Measurements from ENCODE around the gene GSK3A. TPM values are rescaled to one million over a fixed set of nuclear protein-coding genes. Genes with fewer than 3 reads are reported as not detected.
A peak's percentile ranks its signal among the peaks of the same experiment; 100 is the strongest.

The GSK3A gene
- total RNA-seq, 1 donor from 2014 or later = 54.4 TPM

GRCh38 chr19:42253245-42254088 is 11.1 kb upstream of the GSK3A start:
- Mint-ChIP-seq H3K36me3 (ENCODE audit: low read depth, unreplicated experiment) (peaks cover 4% of the 10 kb centered on the region), H3K4me1 (ENCODE audit: unreplicated experiment) (peaks cover 29% of the 10 kb centered on the region), H3K4me3 (ENCODE audit: unreplicated experiment) (peak overlapping the region; percentile 98), H3K27ac (ENCODE audit: unreplicated experiment) (peak overlapping the region; percentile 97), H3K27me3 (ENCODE audit: unreplicated experiment) (peaks cover 19% of the 10 kb centered on the region), H3K9me3 (ENCODE audit: unreplicated experiment) (no peaks in the 10 kb centered on the region)
- DNase-seq (ENCODE audit: low spot score) = peak; percentile 79
- no peak for TF ChIP-seq CTCF (IDR thresholded peaks at IDR 0.05; ENCODE audit: unreplicated experiment)

- Mint-ChIP-seq H3K36me3 (ENCODE audit: low read depth, unreplicated experiment) (peaks cover 4% of the 10 kb centered on the region), H3K27ac (ENCODE audit: unreplicated experiment) (peak overlapping the region; percentile 97), H3K4me1 (ENCODE audit: unreplicated experiment) (peaks cover 29% of the 10 kb centered on the region), H3K4me3 (ENCODE audit: unreplicated experiment) (peak overlapping the region; percentile 98), H3K9me3 (ENCODE audit: unreplicated experiment) (no peaks in the 10 kb centered on the region), H3K27me3 (ENCODE audit: unreplicated experiment) (peaks cover 19% of the 10 kb centered on the region)
- DNase-seq (ENCODE audit: low spot score) = no peak
- no peak for TF ChIP-seq CTCF (IDR thresholded peaks at IDR 0.05; ENCODE audit: unreplicated experiment)
Observed at GRCh38 chr19:42252365-42253244, 10.2 kb upstream of the GSK3A start.

- Mint-ChIP-seq H3K9me3 (ENCODE audit: unreplicated experiment) (no peaks in the 10 kb centered on the region), H3K27ac (ENCODE audit: unreplicated experiment) (peak overlapping the region; percentile 88), H3K4me1 (ENCODE audit: unreplicated experiment) (peaks cover 31% of the 10 kb centered on the region), H3K4me3 (ENCODE audit: unreplicated experiment) (peak overlapping the region; percentile 98), H3K36me3 (ENCODE audit: low read depth, unreplicated experiment) (peaks cover 4% of the 10 kb centered on the region), H3K27me3 (ENCODE audit: unreplicated experiment) (peaks cover 19% of the 10 kb centered on the region)
- no peak for TF ChIP-seq CTCF (IDR thresholded peaks at IDR 0.05; ENCODE audit: unreplicated experiment)
- DNase-seq (ENCODE audit: low spot score) = no peak
Observed at GRCh38 chr19:42251572-42252358, 9.4 kb upstream of the GSK3A start.

- no peak for TF ChIP-seq CTCF (IDR thresholded peaks at IDR 0.05; ENCODE audit: unreplicated experiment)
- H3K27ac Mint-ChIP-seq (ENCODE audit: unreplicated experiment) = no peak overlapping the region
Observed at GRCh38 chr19:42250666-42251531, 8.5 kb upstream of the GSK3A start.

More at GRCh38 chr19:42250666-42251531, 8.5 kb upstream of the GSK3A start:
- H3K36me3 Mint-ChIP-seq (ENCODE audit: low read depth, unreplicated experiment) = peaks cover 4% of the 10 kb centered on the region
- peaks cover 27% of the 10 kb centered on the region for H3K4me1 Mint-ChIP-seq (ENCODE audit: unreplicated experiment)
- DNase-seq (ENCODE audit: low spot score) = no peak
- H3K27me3 Mint-ChIP-seq (ENCODE audit: unreplicated experiment) = peaks cover 16% of the 10 kb centered on the region
- H3K4me3 Mint-ChIP-seq (ENCODE audit: unreplicated experiment) = no peak overlapping the region
- no peaks in the 10 kb centered on the region for H3K9me3 Mint-ChIP-seq (ENCODE audit: unreplicated experiment)
